Measurements from ENCODE around the gene RAG1. TPM values are rescaled to one million over a fixed set of nuclear protein-coding genes. Genes with fewer than 3 reads are reported as not detected.

RAG1 gene
- total RNA-seq, 4 donors from 2014 or later = 0.24 to 0.66 (median 0.38) TPM

GRCh38 chr11:36574486-36574885 lies 6.7 kb downstream of the RAG1 start:
- Histone ChIP-seq H3K27ac (no peak overlapping the region), H3K9me3 (no peaks in the 10 kb centered on the region), H3K4me3 (no peak overlapping the region), H3K27me3 (peaks cover 0 to 3% (median 0%) of the 10 kb centered on the region in 3 donors), H3K36me3 (no peaks in the 10 kb centered on the region), H3K4me1 (no peaks in the 10 kb centered on the region)
- ATAC-seq (no peak), DNase-seq (no peak)
- TF ChIP-seq POLR2A (IDR thresholded peaks at IDR 0.05) (no peak), CTCF (IDR thresholded peaks at IDR 0.05 in 4 of 5, conservative IDR thresholded peaks at IDR 0.05 in 1 of 5) (no peak)
- in situ Hi-C loops (cut with MboI; ENCODE audit: low sequenced_read_pairs in 4 of 4) (loop anchor here in 1 of 4 donors (5.0 kb wide), 1 partner anchor 93 kb away; no protein-coding TSS in a partner anchor), intact Hi-C loops (cut with DNase I; ENCODE audit: low total_unique reads) (no loop called here)

- no peak overlapping the region for H3K27ac ChIP-seq
- TF ChIP-seq POLR2A (IDR thresholded peaks at IDR 0.05) = no peak
- TF ChIP-seq CTCF (IDR thresholded peaks at IDR 0.05 in 4 of 5, conservative IDR thresholded peaks at IDR 0.05 in 1 of 5) = no peak
Observed at GRCh38 chr11:36577373-36577772, 9.6 kb downstream of the RAG1 start.

GRCh38 chr11:36577859-36578258 lies 10.1 kb downstream of the RAG1 start:
- in situ Hi-C loops (cut with MboI; ENCODE audit: low sequenced_read_pairs in 4 of 4) (no loop called here), intact Hi-C loops (cut with DNase I; ENCODE audit: low total_unique reads) (no loop called here)
- Histone ChIP-seq H3K27ac (no peak overlapping the region), H3K36me3 (no peaks in the 10 kb centered on the region), H3K4me3 (no peak overlapping the region), H3K9me3 (no peaks in the 10 kb centered on the region), H3K27me3 (no peaks in the 10 kb centered on the region), H3K4me1 (no peaks in the 10 kb centered on the region)
- no peak for ATAC-seq
- DNase-seq = no peak
- TF ChIP-seq POLR2A (IDR thresholded peaks at IDR 0.05) (no peak), CTCF (IDR thresholded peaks at IDR 0.05 in 4 of 5, conservative IDR thresholded peaks at IDR 0.05 in 1 of 5) (no peak)

More at GRCh38 chr11:36577373-36577772, 9.6 kb downstream of the RAG1 start:
- H3K4me3 ChIP-seq = no peak overlapping the region
- ATAC-seq = no peak
- DNase-seq = no peak
- intact Hi-C loops (cut with DNase I; ENCODE audit: low total_unique reads) (no loop called here), in situ Hi-C loops (cut with MboI; ENCODE audit: low sequenced_read_pairs in 4 of 4) (no loop called here)
- H3K27me3 ChIP-seq = no peaks in the 10 kb centered on the region
- H3K9me3 ChIP-seq = no peaks in the 10 kb centered on the region
- H3K4me1 ChIP-seq = no peaks in the 10 kb centered on the region
- H3K36me3 ChIP-seq = no peaks in the 10 kb centered on the region

- no peaks in the 10 kb centered on the region for H3K4me1 ChIP-seq
- no peak overlapping the region for H3K27ac ChIP-seq
Observed at GRCh38 chr11:36578458-36578857, 10.7 kb downstream of the RAG1 start.

More at GRCh38 chr11:36578458-36578857, 10.7 kb downstream of the RAG1 start:
- intact Hi-C loops (cut with DNase I; ENCODE audit: low total_unique reads) (no loop called here), in situ Hi-C loops (cut with MboI; ENCODE audit: low sequenced_read_pairs in 4 of 4) (no loop called here)
- no peaks in the 10 kb centered on the region for H3K9me3 ChIP-seq
- ATAC-seq (no peak), DNase-seq (no peak)
- no peaks in the 10 kb centered on the region for H3K27me3 ChIP-seq
- TF ChIP-seq POLR2A (IDR thresholded peaks at IDR 0.05) (no peak), CTCF (IDR thresholded peaks at IDR 0.05 in 4 of 5, conservative IDR thresholded peaks at IDR 0.05 in 1 of 5) (no peak)
- H3K4me3 ChIP-seq = no peak overlapping the region
- H3K36me3 ChIP-seq = no peaks in the 10 kb centered on the region

Data from gastrocnemius medialis (tissue), 4 donors.